H1 (cell line): ENCODE measurements around the gene PCCA.

Experiments
- ATF3 ChIP-seq: IDR thresholded peaks from 2 replicates; pipeline ENCODE4 v1.6.1; 2011; ENCODE audit warnings: low read depth, mild to moderate bottlenecking, low read length; ENCODE audit not compliant: insufficient read depth
- CTCF ChIP-seq, 3 experiments: IDR thresholded peaks; 1 replicate in 2 of 3; 2 replicates in 1 of 3; pipeline versions ENCODE4 v1.5.1 to v1.6.1; 2011; ENCODE audit warnings: low read length in 3 of 3, mild to moderate bottlenecking in 3 of 3, inconsistent platforms in 2 of 3, low read depth in 1 of 3, moderate library complexity in 1 of 3; ENCODE audit not compliant: insufficient read depth in 1 of 3; ENCODE audit errors: control extremely low read depth in 1 of 3
- YY1 ChIP-seq: IDR thresholded peaks from 2 replicates; pipeline ENCODE4 v1.6.1; 2011; ENCODE audit warnings: low read depth, mild to moderate bottlenecking, low read length

- TF ChIP-seq CTCF (IDR thresholded peaks at IDR 0.05; ENCODE audit: control extremely low read depth in 1 of 3, insufficient read depth in 1 of 3, low read depth in 1 of 3, low read length in 3 of 3), result no peak
- TF ChIP-seq YY1, result no peak
- no peak for TF ChIP-seq ATF3
These were observed 414.7 kb downstream of the PCCA start for GRCh38 chr13:100503622-100504021.
